ENCODE data around the gene CLIP4.
"Not testable (repeated sequence)": the region's sequence is repeated elsewhere in the genome, so short reads cannot be mapped to it uniquely, and the experiment has no call there.

DNA sequence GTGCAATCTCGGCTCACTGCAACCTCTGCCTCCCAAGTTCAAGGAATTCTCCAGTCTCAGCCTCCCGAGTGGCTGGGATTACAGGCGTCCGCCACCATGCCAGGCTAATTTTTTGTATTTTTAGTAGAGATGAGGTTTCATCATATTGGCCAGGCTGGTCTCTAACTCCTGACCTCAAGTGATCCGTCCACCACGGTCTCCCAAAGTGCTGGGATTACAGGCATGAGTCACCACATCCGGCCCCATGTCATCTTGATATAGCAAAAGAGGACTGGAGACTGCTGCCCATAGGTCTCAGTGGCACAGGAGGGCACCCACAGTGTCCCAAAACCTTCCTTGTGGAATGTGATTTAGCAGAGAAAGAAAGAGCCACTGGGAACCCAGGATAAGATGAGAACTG, 24.9 kb upstream of the CLIP4 start:
- TF ChIP-seq, protein P1, sequence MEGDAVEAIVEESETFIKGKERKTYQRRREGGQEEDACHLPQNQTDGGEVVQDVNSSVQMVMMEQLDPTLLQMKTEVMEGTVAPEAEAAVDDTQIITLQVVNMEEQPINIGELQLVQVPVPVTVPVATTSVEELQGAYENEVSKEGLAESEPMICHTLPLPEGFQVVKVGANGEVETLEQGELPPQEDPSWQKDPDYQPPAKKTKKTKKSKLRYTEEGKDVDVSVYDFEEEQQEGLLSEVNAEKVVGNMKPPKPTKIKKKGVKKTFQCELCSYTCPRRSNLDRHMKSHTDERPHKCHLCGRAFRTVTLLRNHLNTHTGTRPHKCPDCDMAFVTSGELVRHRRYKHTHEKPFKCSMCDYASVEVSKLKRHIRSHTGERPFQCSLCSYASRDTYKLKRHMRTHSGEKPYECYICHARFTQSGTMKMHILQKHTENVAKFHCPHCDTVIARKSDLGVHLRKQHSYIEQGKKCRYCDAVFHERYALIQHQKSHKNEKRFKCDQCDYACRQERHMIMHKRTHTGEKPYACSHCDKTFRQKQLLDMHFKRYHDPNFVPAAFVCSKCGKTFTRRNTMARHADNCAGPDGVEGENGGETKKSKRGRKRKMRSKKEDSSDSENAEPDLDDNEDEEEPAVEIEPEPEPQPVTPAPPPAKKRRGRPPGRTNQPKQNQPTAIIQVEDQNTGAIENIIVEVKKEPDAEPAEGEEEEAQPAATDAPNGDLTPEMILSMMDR (IDR thresholded peaks at IDR 0.05) = not testable (repeated sequence)
- TF ChIP-seq, protein P2, sequence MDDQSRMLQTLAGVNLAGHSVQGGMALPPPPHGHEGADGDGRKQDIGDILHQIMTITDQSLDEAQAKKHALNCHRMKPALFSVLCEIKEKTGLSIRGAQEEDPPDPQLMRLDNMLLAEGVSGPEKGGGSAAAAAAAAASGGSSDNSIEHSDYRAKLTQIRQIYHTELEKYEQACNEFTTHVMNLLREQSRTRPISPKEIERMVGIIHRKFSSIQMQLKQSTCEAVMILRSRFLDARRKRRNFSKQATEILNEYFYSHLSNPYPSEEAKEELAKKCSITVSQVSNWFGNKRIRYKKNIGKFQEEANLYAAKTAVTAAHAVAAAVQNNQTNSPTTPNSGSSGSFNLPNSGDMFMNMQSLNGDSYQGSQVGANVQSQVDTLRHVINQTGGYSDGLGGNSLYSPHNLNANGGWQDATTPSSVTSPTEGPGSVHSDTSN (IDR thresholded peaks at IDR 0.05) = not testable (repeated sequence)
- not testable (repeated sequence) for TF ChIP-seq MYC (IDR thresholded peaks at IDR 0.05; ENCODE audit: borderline replicate concordance, low read length); FOSB (CRISPR knock-in tag; IDR thresholded peaks at IDR 0.05); PHF8 (IDR thresholded peaks at IDR 0.05; ENCODE audit: borderline replicate concordance, low read depth)
- TF ChIP-seq, protein P3, sequence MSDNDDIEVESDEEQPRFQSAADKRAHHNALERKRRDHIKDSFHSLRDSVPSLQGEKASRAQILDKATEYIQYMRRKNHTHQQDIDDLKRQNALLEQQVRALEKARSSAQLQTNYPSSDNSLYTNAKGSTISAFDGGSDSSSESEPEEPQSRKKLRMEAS (IDR thresholded peaks at IDR 0.05) = not testable (repeated sequence)
- TF ChIP-seq, protein P4, sequence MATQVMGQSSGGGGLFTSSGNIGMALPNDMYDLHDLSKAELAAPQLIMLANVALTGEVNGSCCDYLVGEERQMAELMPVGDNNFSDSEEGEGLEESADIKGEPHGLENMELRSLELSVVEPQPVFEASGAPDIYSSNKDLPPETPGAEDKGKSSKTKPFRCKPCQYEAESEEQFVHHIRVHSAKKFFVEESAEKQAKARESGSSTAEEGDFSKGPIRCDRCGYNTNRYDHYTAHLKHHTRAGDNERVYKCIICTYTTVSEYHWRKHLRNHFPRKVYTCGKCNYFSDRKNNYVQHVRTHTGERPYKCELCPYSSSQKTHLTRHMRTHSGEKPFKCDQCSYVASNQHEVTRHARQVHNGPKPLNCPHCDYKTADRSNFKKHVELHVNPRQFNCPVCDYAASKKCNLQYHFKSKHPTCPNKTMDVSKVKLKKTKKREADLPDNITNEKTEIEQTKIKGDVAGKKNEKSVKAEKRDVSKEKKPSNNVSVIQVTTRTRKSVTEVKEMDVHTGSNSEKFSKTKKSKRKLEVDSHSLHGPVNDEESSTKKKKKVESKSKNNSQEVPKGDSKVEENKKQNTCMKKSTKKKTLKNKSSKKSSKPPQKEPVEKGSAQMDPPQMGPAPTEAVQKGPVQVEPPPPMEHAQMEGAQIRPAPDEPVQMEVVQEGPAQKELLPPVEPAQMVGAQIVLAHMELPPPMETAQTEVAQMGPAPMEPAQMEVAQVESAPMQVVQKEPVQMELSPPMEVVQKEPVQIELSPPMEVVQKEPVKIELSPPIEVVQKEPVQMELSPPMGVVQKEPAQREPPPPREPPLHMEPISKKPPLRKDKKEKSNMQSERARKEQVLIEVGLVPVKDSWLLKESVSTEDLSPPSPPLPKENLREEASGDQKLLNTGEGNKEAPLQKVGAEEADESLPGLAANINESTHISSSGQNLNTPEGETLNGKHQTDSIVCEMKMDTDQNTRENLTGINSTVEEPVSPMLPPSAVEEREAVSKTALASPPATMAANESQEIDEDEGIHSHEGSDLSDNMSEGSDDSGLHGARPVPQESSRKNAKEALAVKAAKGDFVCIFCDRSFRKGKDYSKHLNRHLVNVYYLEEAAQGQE (IDR thresholded peaks at IDR 0.05) = not testable (repeated sequence)

All from A549 (cell line).